Keratinocyte (primary cell): ENCODE results near the gene MRTFA.

Experiments used
- EZH2 ChIP-seq: IDR thresholded peaks from one replicate; pipeline ENCODE4 v1.6.1; 2012; ENCODE audit warnings: inconsistent platforms, mild to moderate bottlenecking, low read length, moderate library complexity
- TF ChIP-seq, protein P1 (sequence below), 3 experiments: IDR thresholded peaks in 1 of 3; conservative IDR thresholded peaks in 1 of 3; optimal IDR thresholded peaks in 1 of 3; 2 replicates in 2 of 3; 3 replicates in 1 of 3; pipeline versions ENCODE3 to v1.5.1; 2011; ENCODE audit warnings: low read length in 3 of 3, mild to moderate bottlenecking in 3 of 3, moderate library complexity in 2 of 3, control low read depth in 1 of 3, inconsistent platforms in 1 of 3; ENCODE audit not compliant: insufficient read depth in 2 of 3; ENCODE audit errors: extremely low read depth in 1 of 3

- TF ChIP-seq, protein P1, sequence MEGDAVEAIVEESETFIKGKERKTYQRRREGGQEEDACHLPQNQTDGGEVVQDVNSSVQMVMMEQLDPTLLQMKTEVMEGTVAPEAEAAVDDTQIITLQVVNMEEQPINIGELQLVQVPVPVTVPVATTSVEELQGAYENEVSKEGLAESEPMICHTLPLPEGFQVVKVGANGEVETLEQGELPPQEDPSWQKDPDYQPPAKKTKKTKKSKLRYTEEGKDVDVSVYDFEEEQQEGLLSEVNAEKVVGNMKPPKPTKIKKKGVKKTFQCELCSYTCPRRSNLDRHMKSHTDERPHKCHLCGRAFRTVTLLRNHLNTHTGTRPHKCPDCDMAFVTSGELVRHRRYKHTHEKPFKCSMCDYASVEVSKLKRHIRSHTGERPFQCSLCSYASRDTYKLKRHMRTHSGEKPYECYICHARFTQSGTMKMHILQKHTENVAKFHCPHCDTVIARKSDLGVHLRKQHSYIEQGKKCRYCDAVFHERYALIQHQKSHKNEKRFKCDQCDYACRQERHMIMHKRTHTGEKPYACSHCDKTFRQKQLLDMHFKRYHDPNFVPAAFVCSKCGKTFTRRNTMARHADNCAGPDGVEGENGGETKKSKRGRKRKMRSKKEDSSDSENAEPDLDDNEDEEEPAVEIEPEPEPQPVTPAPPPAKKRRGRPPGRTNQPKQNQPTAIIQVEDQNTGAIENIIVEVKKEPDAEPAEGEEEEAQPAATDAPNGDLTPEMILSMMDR (optimal IDR thresholded peaks at IDR 0.05 in 1 of 3, IDR thresholded peaks at IDR 0.05 in 1 of 3, conservative IDR thresholded peaks at IDR 0.05 in 1 of 3; ENCODE audit: extremely low read depth in 1 of 3, insufficient read depth in 2 of 3, low read length in 3 of 3): no peak
- no peak for TF ChIP-seq EZH2
Observed at GRCh38 chr22:40636380-40637182, at the start of gene MRTFA.
